K562 (cell line): Measurements from ENCODE around the gene PIK3C2G.

Experiments used
- BCLAF1 ChIP-seq, 2 experiments: fragments of 450-650 bp in 1 of 2; IDR thresholded peaks; 2 replicates each; pipeline ENCODE4 v1.6.1; 2011 to 2017; ENCODE audit warnings: low read depth in 2 of 2, antibody characterized with exemption in 1 of 2, borderline replicate concordance in 1 of 2, low read length in 1 of 2, mild to moderate bottlenecking in 1 of 2, mixed read lengths in 1 of 2; ENCODE audit not compliant: control insufficient read depth in 1 of 2
- CXXC5 ChIP-seq: fragments of 250-450 bp; sonication (Bioruptor Pico); IDR thresholded peaks from 2 replicates; pipeline ENCODE4 v1.8.0; 2022; ENCODE audit warnings: inconsistent platforms, mild to moderate bottlenecking, moderate library complexity
- ELK1 ChIP-seq: sonication (generic); formaldehyde crosslinking; IDR thresholded peaks from 2 replicates; pipeline ENCODE4 v1.8.1; 2022; ENCODE audit warnings: missing genetic modification reagents
- POLR2A ChIP-seq: fragments of 450-650 bp; conservative IDR thresholded peaks from 2 replicates; pipeline ENCODE4 v1.6.1; 2016
- POU5F1 ChIP-seq: fragments of 150-350 bp; IDR thresholded peaks from 2 replicates; pipeline ENCODE4 v1.6.1; 2014; ENCODE audit warnings: borderline replicate concordance, low read length, low read depth, mild to moderate bottlenecking; ENCODE audit not compliant: partially characterized antibody
- RFX5 ChIP-seq: IDR thresholded peaks from 2 replicates; pipeline ENCODE4 v1.6.1; 2011; ENCODE audit warnings: low read depth, mild to moderate bottlenecking, improper control_type of control experiment, low read length
- ZNF384 ChIP-seq: IDR thresholded peaks from 2 replicates; pipeline ENCODE4 v1.6.1; 2012; ENCODE audit warnings: low read depth, low read length, improper control_type of control experiment

- TF ChIP-seq ZNF384 (no peak), RFX5 (no peak), POLR2A (no peak), CXXC5 (CRISPR knock-in tag) (no peak), POU5F1 (no peak), BCLAF1 (IDR thresholded peaks at IDR 0.05; ENCODE audit: borderline replicate concordance in 1 of 2, control insufficient read depth in 1 of 2, low read depth in 2 of 2, low read length in 1 of 2) (no peak), ELK1 (CRISPR knock-in tag) (no peak)
These were observed 114.3 kb downstream of the PIK3C2G start for GRCh38 chr12:18375583-18375982.
